B cell (primary cell): ENCODE measurements around the gene ARID3C. TPM values are rescaled to one million over a fixed set of nuclear protein-coding genes. Genes with fewer than 3 reads are reported as not detected.
"Not testable (repeated sequence)": the region's sequence is repeated elsewhere in the genome, so short reads cannot be mapped to it uniquely, and the experiment has no call there.

Experiments used
- ATAC-seq: fragments of 200-7000 bp; cut with Tn5 transposase; one replicate; pipeline ENCODE4 v1.10.0; 2021; ENCODE audit warnings: low read depth, mild to moderate bottlenecking, moderate number of reproducible peaks, moderate library complexity
- CTCF ChIA-PET: fragments of 350-600 bp; sonication (Branson Sonifier 250); formaldehyde crosslinking; loops from one replicate; lab custom pipeline; 2021; ENCODE audit warnings: antibody characterized with exemption, inconsistent platforms; lab: Charles Lee
- POLR2A ChIA-PET: fragments of 350-600 bp; sonication (Branson Sonifier 250); formaldehyde crosslinking; loops from one replicate; lab custom pipeline; 2021; ENCODE audit warnings: antibody characterized with exemption; lab: Charles Lee
- DNase-seq: peaks from one replicate; pipeline ENCODE4 v3.0.0; 2013
- H2AFZ ChIP-seq: 2 replicates; pipeline ENCODE4 v1.6.1; 2012; ENCODE audit warnings: mild to moderate bottlenecking, low read depth, low read length; ENCODE audit not compliant: insufficient read depth, poor library complexity, severe bottlenecking
- H3K27ac ChIP-seq, 2 donors: 1 replicate in 1 of 2; 2 replicates in 1 of 2; pipeline ENCODE4 v1.5.1; 2012 to 2013; ENCODE audit warnings: low read length in 2 of 2, mild to moderate bottlenecking in 2 of 2, moderate library complexity in 1 of 2
- H3K27me3 ChIP-seq, 4 experiments: fragments of 200-600 bp in 1 of 4; sonication (generic) in 1 of 4; replicated peaks in 1 of 4; 1 replicate in 2 of 4; 2 replicates in 2 of 4; pipeline versions ENCODE4 v1.6.1 to v1.7.0; 2013 to 2016; ENCODE audit warnings: low read length in 3 of 4, mild to moderate bottlenecking in 2 of 4, mixed read lengths in 1 of 4, moderate library complexity in 1 of 4; ENCODE audit not compliant: insufficient read depth in 4 of 4, control insufficient read depth in 3 of 4; ENCODE audit errors: control extremely low read depth in 1 of 4
- H3K36me3 ChIP-seq, 2 experiments: replicated peaks in 1 of 2; 1 replicate in 1 of 2; 2 replicates in 1 of 2; pipeline versions ENCODE4 v1.6.1 to v1.7.1; 2013; ENCODE audit warnings: low read length in 1 of 2; ENCODE audit not compliant: insufficient read depth in 2 of 2, control insufficient read depth in 1 of 2; ENCODE audit errors: control extremely low read depth in 1 of 2, extremely low read depth in 1 of 2
- H3K4me1 ChIP-seq, 2 donors: fragments of 200-600 bp in 1 of 2; sonication (generic) in 1 of 2; 1 replicate in 1 of 2; 2 replicates in 1 of 2; pipeline versions ENCODE4 v1.5.1 to v1.6.1; 2013 to 2017; ENCODE audit warnings: low read length in 2 of 2; ENCODE audit not compliant: control insufficient read depth in 2 of 2, insufficient read depth in 2 of 2
- H3K4me2 ChIP-seq: replicated peaks from 2 replicates; pipeline ENCODE3; 2012; ENCODE audit warnings: mild to moderate bottlenecking, low read depth, low read length; ENCODE audit not compliant: poor library complexity, severe bottlenecking
- H3K4me3 ChIP-seq, 5 experiments: fragments of 200-600 bp in 1 of 5; sonication (generic) in 1 of 5; 1 replicate in 3 of 5; 2 replicates in 2 of 5; pipeline versions ENCODE4 v1.5.1 to v1.7.0; 2011 to 2016; ENCODE audit warnings: low read length in 4 of 5, mild to moderate bottlenecking in 4 of 5, low read depth in 2 of 5, control low read depth in 1 of 5, moderate library complexity in 1 of 5; ENCODE audit not compliant: insufficient read depth in 1 of 5; ENCODE audit errors: control extremely low read depth in 1 of 5, extremely low read depth in 1 of 5
- H3K79me2 ChIP-seq: fragments of 200-600 bp; sonication (generic); one replicate; pipeline ENCODE4 v1.6.0; 2016; ENCODE audit warnings: low read length; ENCODE audit not compliant: control insufficient read depth, insufficient read depth
- H3K9ac ChIP-seq: fragments of 200-600 bp; sonication (generic); 2 replicates; pipeline ENCODE4 v1.6.1; 2017; ENCODE audit warnings: mild to moderate bottlenecking, low read length, moderate library complexity
- H3K9me3 ChIP-seq, 3 donors: one replicate each; pipeline versions ENCODE4 v1.6.1 to v1.7.1; 2013; ENCODE audit warnings: low read length in 2 of 3; ENCODE audit not compliant: control insufficient read depth in 2 of 3, insufficient read depth in 1 of 3; ENCODE audit errors: control extremely low read depth in 1 of 3
- H4K20me1 ChIP-seq: 2 replicates; pipeline ENCODE4 v1.6.0; 2012; ENCODE audit warnings: mild to moderate bottlenecking, low read length; ENCODE audit not compliant: insufficient read depth, control insufficient read depth, poor library complexity, severe bottlenecking
- H3K27ac Mint-ChIP-seq: one replicate; pipeline ENCODE4 v1.8.0; 2021; ENCODE audit warnings: mixed read lengths
- H3K27me3 Mint-ChIP-seq: one replicate; pipeline ENCODE4 v1.8.0; 2021; ENCODE audit warnings: mixed read lengths
- H3K4me1 Mint-ChIP-seq: one replicate; pipeline ENCODE4 v1.8.0; 2021; ENCODE audit warnings: mixed read lengths
- H3K4me3 Mint-ChIP-seq: one replicate; pipeline ENCODE4 v1.8.0; 2021; ENCODE audit warnings: mixed read lengths
- H3K9me3 Mint-ChIP-seq: one replicate; pipeline ENCODE4 v1.8.0; 2022; ENCODE audit warnings: mixed read lengths; ENCODE audit not compliant: insufficient read depth
- CTCF ChIP-seq: fragments of 200-600 bp; IDR thresholded peaks from one replicate; pipeline ENCODE4 v1.8.0; 2022; ENCODE audit warnings: antibody characterized with exemption, mild to moderate bottlenecking
- EZH2 ChIP-seq: IDR thresholded peaks from 2 replicates; pipeline ENCODE4 v1.6.1; 2012; ENCODE audit warnings: borderline replicate concordance, low read depth, mild to moderate bottlenecking, moderate library complexity, low read length; ENCODE audit not compliant: insufficient read depth, poor library complexity, severe bottlenecking
- WGBS: methylation state at CpG from one replicate; pipeline ENCODE4 v1.1.5; 2013; ENCODE audit warnings: missing lambda C conversion rate; ENCODE audit not compliant: insufficient coverage; 5-methylcytosine and 5-hydroxymethylcytosine counted together
- intact Hi-C: fragments of 100-400 bp; cut with micrococcal nuclease; formaldehyde crosslinking; loops from one replicate; pipeline ENCODE4 v1.10.0; 2022
- polyA plus RNA-seq: library from polyadenylated mRNA; depleted of rRNA; stranded (reverse); fragments of >200 nt; gene quantifications from 2 replicates; pipeline ENCODE4 v1.2.3, GENCODE V29; 2012
- total RNA-seq, 2 donors: library from RNA; stranded (reverse); fragments of 120-200 nt in 1 of 2; gene quantifications; 1 replicate in 1 of 2; 2 replicates in 1 of 2; pipeline versions ENCODE4 v1.2.3 to v1.2.4, GENCODE V29; 2013 to 2022

The ARID3C gene
- total and polyA plus RNA-seq, 2 donors (not counting 1 experiment from before 2014, with no cell fraction given) = not detected

- no peak overlapping the region for H3K9ac ChIP-seq
- ATAC-seq = no peak
These were observed 16.0 kb upstream of the ARID3C start for GRCh38 chr9:34644766-34645314.

GRCh38 chr9:34642679-34643078, 13.8 kb upstream of the ARID3C start:
- Histone ChIP-seq H3K9me3 (no peaks in the 10 kb centered on the region), H3K79me2 (peaks cover 11% of the 10 kb centered on the region), H2AFZ (no peak overlapping the region), H4K20me1 (peaks cover 8% of the 10 kb centered on the region), H3K36me3 (no peaks in the 10 kb centered on the region), H3K4me2 (no peak overlapping the region), H3K4me3 (no peak overlapping the region), H3K9ac (no peak overlapping the region), H3K4me1 (peaks cover 18 to 24% of the 10 kb centered on the region in 2 donors), H3K27ac (no peak overlapping the region), H3K27me3 (no peaks in the 10 kb centered on the region)
- intact Hi-C loops = no loop called here
- ATAC-seq (no peak), DNase-seq (no peak)
- 100% methylated on average over 1 of the region's 1 CpG for WGBS
- TF ChIP-seq EZH2 (no peak), CTCF (no peak)
- H3K9me3 Mint-ChIP-seq = no peaks in the 10 kb centered on the region
- H3K4me3 Mint-ChIP-seq = no peak overlapping the region
- no peaks in the 10 kb centered on the region for H3K27me3 Mint-ChIP-seq
- H3K27ac Mint-ChIP-seq = no peak overlapping the region
- CTCF ChIA-PET = interaction anchor here (0.8 to 1.4 kb wide), 2 partner anchors 9 to 20 kb away, joined by 3 to 5 read pairs; partner anchors contain the start of gene CCL27
- POLR2A ChIA-PET = no interaction called here
- H3K4me1 Mint-ChIP-seq = peaks cover 24% of the 10 kb centered on the region

More at GRCh38 chr9:34644766-34645314, 16.0 kb upstream of the ARID3C start:
- peaks cover 19% of the 10 kb centered on the region for H3K79me2 ChIP-seq
- H3K4me1 ChIP-seq = peaks cover 16 to 17% of the 10 kb centered on the region in 2 donors
- no peak overlapping the region for H2AFZ ChIP-seq
- Mint-ChIP-seq H3K4me3 (no peak overlapping the region), H3K4me1 (peaks cover 28% of the 10 kb centered on the region), H3K9me3 (no peaks in the 10 kb centered on the region), H3K27me3 (no peaks in the 10 kb centered on the region), H3K27ac (no peak overlapping the region)
- H3K9me3 ChIP-seq = no peaks in the 10 kb centered on the region
- no peaks in the 10 kb centered on the region for H3K27me3 ChIP-seq
- CTCF ChIA-PET = interaction anchor here (1.9 kb wide), 1 partner anchor 11 kb away, joined by 11 read pairs; no protein-coding TSS in a partner anchor
- H3K27ac ChIP-seq = no peak overlapping the region
- POLR2A ChIA-PET = interaction anchor here (0.8 to 1.7 kb wide), 3 partner anchors 11 to 20 kb away, joined by 3 to 4 read pairs (median 3); no protein-coding TSS in a partner anchor
- intact Hi-C loops = no loop called here
- no peak overlapping the region for H3K4me3 ChIP-seq
- peaks cover 0 to 13% of the 10 kb centered on the region in 2 experiments for H3K36me3 ChIP-seq
- TF ChIP-seq CTCF = no peak
- H4K20me1 ChIP-seq = peaks cover 14% of the 10 kb centered on the region
- H3K4me2 ChIP-seq = no peak overlapping the region
- DNase-seq = no peak

GRCh38 chr9:34639322-34639721, 10.5 kb upstream of the ARID3C start:
- peaks cover 25% of the 10 kb centered on the region for H3K4me1 Mint-ChIP-seq
- Histone ChIP-seq H3K4me1 (peaks cover 16 to 30% of the 10 kb centered on the region in 2 donors), H3K79me2 (peaks cover 22% of the 10 kb centered on the region)
- H3K9me3 Mint-ChIP-seq, H4K20me1 ChIP-seq, H3K9me3 ChIP-seq, H3K27ac Mint-ChIP-seq, H3K4me3 ChIP-seq, H3K4me3 Mint-ChIP-seq, H3K9ac ChIP-seq, H3K27me3 ChIP-seq, H2AFZ ChIP-seq, H3K36me3 ChIP-seq, DNase-seq, H3K27ac ChIP-seq, H3K27me3 Mint-ChIP-seq, H3K4me2 ChIP-seq, intact Hi-C loops, POLR2A ChIA-PET, ATAC-seq: not testable (repeated sequence)
- CTCF ChIA-PET = interaction anchor here (0.6 to 8.4 kb wide), 4 partner anchors 19 to 500 kb away, joined by 3 to 75 read pairs (median 6); partner anchors contain the start of genes CCL27 and DCTN3
- WGBS = 100% methylated on average over 3 of the region's 8 CpGs
